Stimulated activated naive CD8-positive, alpha-beta T cell treated with anti-CD3 and anti-CD28 coated beads, Interleukin-15, amount 100 ng/mL, for 72 hours (primary cell): Measurements from ENCODE around the gene CNOT9.

ENCODE experiments used
- ATAC-seq: fragments of 150-1000 bp; cut with Tn5 transposase; 2 replicates; pipeline ENCODE4 v1.10.0; 2021; ENCODE audit warnings: mild to moderate bottlenecking, moderate library complexity
- DNase-seq, 2 donors: peaks; one replicate each; pipeline ENCODE4 v3.0.0; 2021 to 2022
- H3K27ac Mint-ChIP-seq, 2 donors: one replicate each; pipeline ENCODE4 v1.8.0; 2022; ENCODE audit warnings: mild to moderate bottlenecking in 2 of 2, mixed read lengths in 2 of 2, moderate library complexity in 2 of 2
- H3K27me3 Mint-ChIP-seq: one replicate; pipeline ENCODE4 v1.8.0; 2022; ENCODE audit warnings: mixed read lengths
- H3K4me1 Mint-ChIP-seq: one replicate; pipeline ENCODE4 v1.8.0; 2022; ENCODE audit warnings: mild to moderate bottlenecking, mixed read lengths
- H3K4me3 Mint-ChIP-seq, 2 donors: one replicate each; pipeline ENCODE4 v1.8.0; 2022; ENCODE audit warnings: mild to moderate bottlenecking in 2 of 2, mixed read lengths in 2 of 2, moderate library complexity in 1 of 2
- H3K9me3 Mint-ChIP-seq, 2 donors: one replicate each; pipeline ENCODE4 v1.8.0; 2022; ENCODE audit warnings: mixed read lengths in 2 of 2

The CNOT9 gene

GRCh38 chr2:218567797-218568189, 846 bp upstream of the CNOT9 start:
- peak overlapping the region; percentile 100 for H3K27ac Mint-ChIP-seq
- DNase-seq = no peak

GRCh38 chr2:218569038-218569431, 396 bp downstream of the CNOT9 start:
- Mint-ChIP-seq H3K4me1 (peaks cover 57% of the 10 kb centered on the region), H3K4me3 (peak overlapping the region; percentile 75 to 90), H3K9me3 (no peaks in the 10 kb centered on the region), H3K27ac (peak overlapping the region; percentile 100), H3K27me3 (no peaks in the 10 kb centered on the region)
- peak in 1 of 2 donors; percentile 79 for DNase-seq
- peak; percentile 60 for ATAC-seq

More at GRCh38 chr2:218567797-218568189, 846 bp upstream of the CNOT9 start:
- Mint-ChIP-seq H3K4me1 (peaks cover 60% of the 10 kb centered on the region), H3K4me3 (peak overlapping the region; percentile 75 to 90), H3K9me3 (no peaks in the 10 kb centered on the region), H3K27me3 (no peaks in the 10 kb centered on the region)
- peak; percentile 55 for ATAC-seq

GRCh38 chr2:218569661-218570500, 1.2 kb downstream of the CNOT9 start:
- no peak for DNase-seq
- H3K4me1 Mint-ChIP-seq = peaks cover 54% of the 10 kb centered on the region
- no peak for ATAC-seq
- H3K9me3 Mint-ChIP-seq = no peaks in the 10 kb centered on the region
- H3K4me3 Mint-ChIP-seq = peak overlapping the region; percentile 75 to 90
- H3K27ac Mint-ChIP-seq = peak overlapping the region; percentile 100
- H3K27me3 Mint-ChIP-seq = no peaks in the 10 kb centered on the region

GRCh38 chr2:218570850-218571249, 2.2 kb downstream of the CNOT9 start:
- H3K27me3 Mint-ChIP-seq = no peaks in the 10 kb centered on the region
- ATAC-seq (no peak), DNase-seq (no peak)
- peak overlapping the region; percentile 80 to 81 for H3K27ac Mint-ChIP-seq
- peaks cover 60% of the 10 kb centered on the region for H3K4me1 Mint-ChIP-seq
- H3K4me3 Mint-ChIP-seq = peak overlapping the region; percentile 75 to 90
- H3K9me3 Mint-ChIP-seq = no peaks in the 10 kb centered on the region

GRCh38 chr2:218576854-218577253, 8.2 kb downstream of the CNOT9 start:
- peaks cover 63% of the 10 kb centered on the region for H3K4me1 Mint-ChIP-seq
- ATAC-seq (no peak), DNase-seq (no peak)
- no peak overlapping the region for H3K4me3 Mint-ChIP-seq
- H3K27me3 Mint-ChIP-seq = no peaks in the 10 kb centered on the region
- H3K27ac Mint-ChIP-seq = no peak overlapping the region
- H3K9me3 Mint-ChIP-seq = no peaks in the 10 kb centered on the region

- H3K27ac Mint-ChIP-seq = no peak overlapping the region
- ATAC-seq (no peak), DNase-seq (no peak)
- no peaks in the 10 kb centered on the region for H3K9me3 Mint-ChIP-seq
- H3K27me3 Mint-ChIP-seq = no peaks in the 10 kb centered on the region
- no peak overlapping the region for H3K4me3 Mint-ChIP-seq
- peaks cover 65% of the 10 kb centered on the region for H3K4me1 Mint-ChIP-seq
These were observed 9.0 kb downstream of the CNOT9 start for GRCh38 chr2:218577482-218578220.

GRCh38 chr2:218578272-218578877, 9.7 kb downstream of the CNOT9 start:
- no peak overlapping the region for H3K4me3 Mint-ChIP-seq
- H3K9me3 Mint-ChIP-seq = no peaks in the 10 kb centered on the region
- no peak overlapping the region for H3K27ac Mint-ChIP-seq
- H3K27me3 Mint-ChIP-seq = no peaks in the 10 kb centered on the region
- ATAC-seq (no peak), DNase-seq (no peak)
- H3K4me1 Mint-ChIP-seq = peaks cover 63% of the 10 kb centered on the region

- ATAC-seq = peak; percentile 100
- Mint-ChIP-seq H3K4me1 (peaks cover 47% of the 10 kb centered on the region), H3K4me3 (no peak overlapping the region), H3K9me3 (no peaks in the 10 kb centered on the region), H3K27me3 (no peaks in the 10 kb centered on the region), H3K27ac (peak overlapping the region in 1 of 2 donors; percentile 31)
- peak in 1 of 2 donors; percentile 21 for DNase-seq
These were observed 13.4 kb downstream of the CNOT9 start for GRCh38 chr2:218582076-218582475.

GRCh38 chr2:218583983-218584850, 15.6 kb downstream of the CNOT9 start:
- no peaks in the 10 kb centered on the region for H3K9me3 Mint-ChIP-seq
- no peak overlapping the region for H3K4me3 Mint-ChIP-seq
- H3K27me3 Mint-ChIP-seq = no peaks in the 10 kb centered on the region
- DNase-seq (no peak), ATAC-seq (no peak)
- peaks cover 30% of the 10 kb centered on the region for H3K4me1 Mint-ChIP-seq
- no peak overlapping the region for H3K27ac Mint-ChIP-seq

- DNase-seq = no peak
- Mint-ChIP-seq H3K4me1 (peaks cover 22% of the 10 kb centered on the region), H3K9me3 (no peaks in the 10 kb centered on the region), H3K27me3 (no peaks in the 10 kb centered on the region), H3K27ac (no peak overlapping the region), H3K4me3 (no peak overlapping the region)
- no peak for ATAC-seq
These were observed 16.9 kb downstream of the CNOT9 start for GRCh38 chr2:218585541-218585940.

GRCh38 chr2:218605432-218605831, 36.8 kb downstream of the CNOT9 start:
- H3K9me3 Mint-ChIP-seq = no peaks in the 10 kb centered on the region
- ATAC-seq (no peak), DNase-seq (no peak)
- no peaks in the 10 kb centered on the region for H3K4me1 Mint-ChIP-seq
- no peak overlapping the region for H3K4me3 Mint-ChIP-seq
- peaks cover 24% of the 10 kb centered on the region for H3K27me3 Mint-ChIP-seq
- no peak overlapping the region for H3K27ac Mint-ChIP-seq

GRCh38 chr2:218607436-218608115, 38.9 kb downstream of the CNOT9 start, which contains the start of gene PLCD4:
TSS of gene PLCD4 (plus strand) at chr2:218607899. CDS start at chr2:218615740, 7,841 bp downstream.
- Mint-ChIP-seq H3K4me3 (no peak within 1 kb of the TSS), H3K27me3 (peaks cover 24% of the 10 kb centered on the region), H3K4me1 (no peaks in the 10 kb centered on the region), H3K9me3 (no peaks in the 10 kb centered on the region), H3K27ac (peak within 1 kb of the TSS in 1 of 2 donors; percentile 23)
- DNase-seq (no peak), ATAC-seq (no peak)

- no peaks in the 10 kb centered on the region for H3K9me3 Mint-ChIP-seq
- ATAC-seq (no peak), DNase-seq (no peak)
- H3K27me3 Mint-ChIP-seq = no peaks in the 10 kb centered on the region
- no peaks in the 10 kb centered on the region for H3K4me1 Mint-ChIP-seq
- no peak overlapping the region for H3K27ac Mint-ChIP-seq
- no peak overlapping the region for H3K4me3 Mint-ChIP-seq
These were observed 47.3 kb downstream of the CNOT9 start for GRCh38 chr2:218615868-218616315.

- DNase-seq (no peak), ATAC-seq (no peak)
- Mint-ChIP-seq H3K9me3 (no peaks in the 10 kb centered on the region), H3K27ac (no peak overlapping the region), H3K4me1 (peaks cover 2% of the 10 kb centered on the region), H3K27me3 (no peaks in the 10 kb centered on the region), H3K4me3 (no peak overlapping the region)
These were observed 49.6 kb downstream of the CNOT9 start for GRCh38 chr2:218618102-218618860.
